OCI-LY7 (cell line): Measurements from ENCODE around the gene SLC16A14.

ENCODE experiments used
- EZH2phosphoT487 ChIP-seq: fragments of 200-600 bp; sonication (generic); IDR thresholded peaks from 2 replicates; pipeline ENCODE4 v1.6.1; 2018; ENCODE audit warnings: low read depth, borderline replicate concordance, mild to moderate bottlenecking, mixed run types, antibody characterized with exemption, low read length, moderate library complexity, mixed read lengths
- TF ChIP-seq, protein P1 (sequence below): fragments of 200-600 bp; sonication (generic); conservative IDR thresholded peaks from 2 replicates; pipeline ENCODE4 v1.5.1; 2014; ENCODE audit warnings: mild to moderate bottlenecking, antibody characterized with exemption, low read length, moderate library complexity, mixed read lengths

GRCh38 chr2:230069402-230069801 lies 678 bp upstream of the SLC16A14 start:
- TF ChIP-seq, protein P1, sequence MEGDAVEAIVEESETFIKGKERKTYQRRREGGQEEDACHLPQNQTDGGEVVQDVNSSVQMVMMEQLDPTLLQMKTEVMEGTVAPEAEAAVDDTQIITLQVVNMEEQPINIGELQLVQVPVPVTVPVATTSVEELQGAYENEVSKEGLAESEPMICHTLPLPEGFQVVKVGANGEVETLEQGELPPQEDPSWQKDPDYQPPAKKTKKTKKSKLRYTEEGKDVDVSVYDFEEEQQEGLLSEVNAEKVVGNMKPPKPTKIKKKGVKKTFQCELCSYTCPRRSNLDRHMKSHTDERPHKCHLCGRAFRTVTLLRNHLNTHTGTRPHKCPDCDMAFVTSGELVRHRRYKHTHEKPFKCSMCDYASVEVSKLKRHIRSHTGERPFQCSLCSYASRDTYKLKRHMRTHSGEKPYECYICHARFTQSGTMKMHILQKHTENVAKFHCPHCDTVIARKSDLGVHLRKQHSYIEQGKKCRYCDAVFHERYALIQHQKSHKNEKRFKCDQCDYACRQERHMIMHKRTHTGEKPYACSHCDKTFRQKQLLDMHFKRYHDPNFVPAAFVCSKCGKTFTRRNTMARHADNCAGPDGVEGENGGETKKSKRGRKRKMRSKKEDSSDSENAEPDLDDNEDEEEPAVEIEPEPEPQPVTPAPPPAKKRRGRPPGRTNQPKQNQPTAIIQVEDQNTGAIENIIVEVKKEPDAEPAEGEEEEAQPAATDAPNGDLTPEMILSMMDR, result no peak
- TF ChIP-seq EZH2phosphoT487, result no peak
